ENCODE data around the gene LANCL2. TPM values are rescaled to one million over a fixed set of nuclear protein-coding genes. Genes with fewer than 3 reads are reported as not detected.
A peak's percentile ranks its signal among the peaks of the same experiment; 100 is the strongest.

The LANCL2 gene
- total RNA-seq, 3 donors from 2014 or later (not counting 1 experiment from before 2014, with no cell fraction given), result 7.2 to 9.4 (median 8.3) TPM

DNA sequence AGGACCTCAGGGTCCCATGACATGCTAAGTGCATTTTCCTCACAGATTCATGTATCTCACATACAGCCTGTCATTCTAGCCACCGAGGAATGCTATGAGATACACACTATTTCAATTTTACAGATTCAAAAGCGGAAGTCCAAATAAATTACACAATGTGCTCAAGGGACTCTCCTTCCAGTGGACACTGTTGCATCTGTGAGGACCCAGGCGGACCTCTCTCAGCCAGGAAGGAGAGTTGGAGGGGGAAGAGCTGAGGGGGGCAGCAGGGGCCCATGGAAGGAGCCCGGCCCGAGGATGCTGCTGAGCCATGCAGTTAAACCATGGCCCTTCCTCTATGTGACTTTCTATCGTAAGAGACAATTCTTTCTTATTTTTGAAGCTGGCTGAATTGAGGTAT lies 113.6 kb downstream of the LANCL2 start:
- no peaks in the 10 kb centered on the region for H3K36me3 Mint-ChIP-seq
- ATAC-seq (no peak), DNase-seq (no peak)
- H3K9me3 Mint-ChIP-seq, result no peaks in the 10 kb centered on the region
- TF ChIP-seq, protein P1, sequence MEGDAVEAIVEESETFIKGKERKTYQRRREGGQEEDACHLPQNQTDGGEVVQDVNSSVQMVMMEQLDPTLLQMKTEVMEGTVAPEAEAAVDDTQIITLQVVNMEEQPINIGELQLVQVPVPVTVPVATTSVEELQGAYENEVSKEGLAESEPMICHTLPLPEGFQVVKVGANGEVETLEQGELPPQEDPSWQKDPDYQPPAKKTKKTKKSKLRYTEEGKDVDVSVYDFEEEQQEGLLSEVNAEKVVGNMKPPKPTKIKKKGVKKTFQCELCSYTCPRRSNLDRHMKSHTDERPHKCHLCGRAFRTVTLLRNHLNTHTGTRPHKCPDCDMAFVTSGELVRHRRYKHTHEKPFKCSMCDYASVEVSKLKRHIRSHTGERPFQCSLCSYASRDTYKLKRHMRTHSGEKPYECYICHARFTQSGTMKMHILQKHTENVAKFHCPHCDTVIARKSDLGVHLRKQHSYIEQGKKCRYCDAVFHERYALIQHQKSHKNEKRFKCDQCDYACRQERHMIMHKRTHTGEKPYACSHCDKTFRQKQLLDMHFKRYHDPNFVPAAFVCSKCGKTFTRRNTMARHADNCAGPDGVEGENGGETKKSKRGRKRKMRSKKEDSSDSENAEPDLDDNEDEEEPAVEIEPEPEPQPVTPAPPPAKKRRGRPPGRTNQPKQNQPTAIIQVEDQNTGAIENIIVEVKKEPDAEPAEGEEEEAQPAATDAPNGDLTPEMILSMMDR (IDR thresholded peaks at IDR 0.05), result no peak
- H3K36me3 ChIP-seq (ENCODE audit: control insufficient read depth, insufficient read depth, low read length), result peaks cover 11% of the 10 kb centered on the region
- intact Hi-C loops (cut with micrococcal nuclease), result no loop called here
- H3K27ac Mint-ChIP-seq, result no peak overlapping the region
- no peaks in the 10 kb centered on the region for H3K27me3 ChIP-seq (ENCODE audit: control insufficient read depth, insufficient read depth, low read length)
- no peaks in the 10 kb centered on the region for H3K9me3 ChIP-seq (ENCODE audit: control insufficient read depth, insufficient read depth, low read length)
- H3K27ac ChIP-seq (ENCODE audit: low read length), result no peak overlapping the region
- peaks cover 55 to 61% of the 10 kb centered on the region in 2 donors for H3K4me1 Mint-ChIP-seq
- H3K4me1 ChIP-seq (ENCODE audit: control insufficient read depth, insufficient read depth, low read length), result peaks cover 33% of the 10 kb centered on the region
- no peak overlapping the region for H3K4me3 Mint-ChIP-seq
- 93% methylated on average over 6 of the region's 6 CpGs for WGBS (ENCODE audit: insufficient coverage)
- no peak overlapping the region for H3K4me3 ChIP-seq (ENCODE audit: low read length)
- H3K27me3 Mint-ChIP-seq (ENCODE audit: low read depth in 2 of 2), result no peaks in the 10 kb centered on the region

DNA sequence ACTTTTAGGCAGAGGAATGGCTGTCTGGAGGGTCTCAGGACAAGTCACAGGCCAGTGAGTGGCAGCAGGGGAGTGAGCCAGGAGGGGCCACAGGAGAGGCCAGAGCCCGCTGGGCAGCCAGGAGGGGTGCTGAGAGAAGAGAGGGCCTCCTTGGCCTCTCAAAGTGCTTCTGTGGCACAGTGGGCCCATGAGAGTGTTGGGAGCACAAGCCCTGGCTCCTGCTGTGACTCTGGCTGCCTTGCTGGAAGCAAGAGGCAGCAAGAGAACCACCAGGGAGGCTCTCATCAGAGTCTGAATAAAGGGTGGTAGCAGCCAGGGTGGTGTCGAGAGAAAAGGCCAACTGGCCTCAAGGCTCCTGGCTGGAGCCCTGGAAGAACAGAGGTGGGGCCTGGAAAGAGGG lies 116.0 kb downstream of the LANCL2 start:
- Mint-ChIP-seq H3K4me3 (no peak overlapping the region), H3K4me1 (peaks cover 51 to 59% of the 10 kb centered on the region in 2 donors)
- WGBS (ENCODE audit: insufficient coverage), result 95% methylated on average over 2 of the region's 2 CpGs

DNA sequence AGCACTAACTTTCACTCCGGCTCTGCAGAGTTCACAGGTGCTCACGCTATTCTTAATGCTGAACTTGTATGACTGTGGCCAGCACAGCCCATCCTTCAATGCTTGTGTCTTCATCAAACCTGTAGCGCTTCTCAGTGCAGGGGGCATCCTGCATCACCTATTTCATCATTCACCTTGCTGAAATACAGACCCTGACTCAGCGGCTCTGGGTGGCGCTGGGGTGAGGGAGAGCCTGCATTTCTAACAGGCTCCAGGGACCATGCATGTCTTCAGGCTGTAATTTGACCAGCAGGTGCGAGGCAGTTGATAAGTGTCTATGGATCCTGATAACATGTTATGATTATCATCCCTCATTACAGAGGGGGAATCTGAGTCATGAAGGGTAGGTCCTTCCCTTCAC lies 117.9 kb downstream of the LANCL2 start:
- Mint-ChIP-seq H3K36me3 (peaks cover 5% of the 10 kb centered on the region), H3K4me3 (no peak overlapping the region), H3K4me1 (peaks cover 50% of the 10 kb centered on the region in 2 donors), H3K9me3 (no peaks in the 10 kb centered on the region), H3K27ac (peak overlapping the region in 1 of 2 donors; percentile 3), H3K27me3 (ENCODE audit: low read depth in 2 of 2) (no peaks in the 10 kb centered on the region)
- Histone ChIP-seq H3K4me3 (ENCODE audit: low read length) (no peak overlapping the region), H3K27me3 (ENCODE audit: control insufficient read depth, insufficient read depth, low read length) (no peaks in the 10 kb centered on the region), H3K27ac (ENCODE audit: low read length) (no peak overlapping the region), H3K36me3 (ENCODE audit: control insufficient read depth, insufficient read depth, low read length) (peaks cover 16% of the 10 kb centered on the region), H3K9me3 (ENCODE audit: control insufficient read depth, insufficient read depth, low read length) (no peaks in the 10 kb centered on the region), H3K4me1 (ENCODE audit: control insufficient read depth, insufficient read depth, low read length) (peaks cover 4% of the 10 kb centered on the region)
- TF ChIP-seq, protein P1 (IDR thresholded peaks at IDR 0.05), result no peak
- ATAC-seq (no peak), DNase-seq (no peak)
- intact Hi-C loops (cut with micrococcal nuclease), result no loop called here
- WGBS (ENCODE audit: insufficient coverage), result 96% methylated on average over 5 of the region's 6 CpGs

More for the DNA sequence above, 116.0 kb downstream of the LANCL2 start:
- intact Hi-C loops (cut with micrococcal nuclease), result no loop called here
- DNase-seq (no peak), ATAC-seq (no peak)
- H3K27me3 Mint-ChIP-seq (ENCODE audit: low read depth in 2 of 2), result no peaks in the 10 kb centered on the region
- H3K4me3 ChIP-seq (ENCODE audit: low read length), result no peak overlapping the region
- TF ChIP-seq, protein P1 (IDR thresholded peaks at IDR 0.05), result no peak
- no peaks in the 10 kb centered on the region for H3K9me3 ChIP-seq (ENCODE audit: control insufficient read depth, insufficient read depth, low read length)
- H3K9me3 Mint-ChIP-seq, result no peaks in the 10 kb centered on the region
- peaks cover 16% of the 10 kb centered on the region for H3K36me3 ChIP-seq (ENCODE audit: control insufficient read depth, insufficient read depth, low read length)
- no peak overlapping the region for H3K27ac ChIP-seq (ENCODE audit: low read length)
- H3K27me3 ChIP-seq (ENCODE audit: control insufficient read depth, insufficient read depth, low read length), result no peaks in the 10 kb centered on the region
- peaks cover 5% of the 10 kb centered on the region for H3K36me3 Mint-ChIP-seq
- peaks cover 13% of the 10 kb centered on the region for H3K4me1 ChIP-seq (ENCODE audit: control insufficient read depth, insufficient read depth, low read length)
- H3K27ac Mint-ChIP-seq, result peak overlapping the region in 1 of 2 donors; percentile 16

Other genes with a start within 250 kb of the LANCL2 start
- gene VOPP1, start 207.2 kb downstream of the LANCL2 start, total RNA-seq, result 100 to 1,000 TPM in 2 of 3 donors, 10 to 100 TPM in 1; 79.3 to 115 (median 110) TPM

Measured in natural killer cell (primary cell).